Heart left ventricle (tissue), 16 donors: ENCODE results near the gene TANGO2. TPM values are rescaled to one million over a fixed set of nuclear protein-coding genes. Genes with fewer than 3 reads are reported as not detected.

Experiments used
- ATAC-seq, 4 donors: fragments of 200-7000 bp; cut with Tn5 transposase; one replicate each; pipeline ENCODE4 v1.9.1; 2020 to 2022; ENCODE audit warnings: moderate library complexity in 4 of 4, mild to moderate bottlenecking in 3 of 4, moderate number of reproducible peaks in 1 of 4
- DNase-seq, 5 donors: peaks; one replicate each; pipeline ENCODE4 v3.0.0-alpha.2; 2020
- H3K27ac ChIP-seq, 12 donors: fragments of 200-600 bp; sonication (generic) in 4 of 12; one replicate each; pipeline versions ENCODE4 v1.5.0 to v1.8.0; 2016 to 2022; ENCODE audit warnings: mild to moderate bottlenecking in 2 of 12
- H3K27me3 ChIP-seq, 9 donors: fragments of 200-600 bp; sonication (generic) in 2 of 9; one replicate each; pipeline versions ENCODE4 v1.5.1 to v1.8.0; 2016 to 2022; ENCODE audit warnings: mild to moderate bottlenecking in 3 of 9
- H3K36me3 ChIP-seq, 9 donors: fragments of 200-600 bp; sonication (generic) in 2 of 9; one replicate each; pipeline versions ENCODE4 v1.5.0 to v1.8.0; 2018 to 2022; ENCODE audit warnings: mild to moderate bottlenecking in 2 of 9
- H3K4me1 ChIP-seq, 12 donors: fragments of 200-600 bp; sonication (generic) in 4 of 12; one replicate each; pipeline versions ENCODE4 v1.5.0 to v1.8.0; 2016 to 2022; ENCODE audit warnings: mild to moderate bottlenecking in 3 of 12
- H3K4me3 ChIP-seq, 12 donors: fragments of 200-600 bp; sonication (generic) in 4 of 12; one replicate each; pipeline versions ENCODE4 v1.5.0 to v1.8.0; 2017 to 2022; ENCODE audit warnings: mild to moderate bottlenecking in 9 of 12, moderate library complexity in 4 of 12
- H3K9me3 ChIP-seq, 12 donors: fragments of 200-600 bp; sonication (generic) in 4 of 12; one replicate each; pipeline versions ENCODE4 v1.5.0 to v1.8.0; 2016 to 2022; ENCODE audit warnings: mild to moderate bottlenecking in 1 of 12
- CTCF ChIP-seq, 12 donors: fragments of 200-600 bp; sonication (generic) in 4 of 12; IDR thresholded peaks; one replicate each; pipeline versions ENCODE4 v1.5.0 to v1.8.0; 2018 to 2022; ENCODE audit warnings: antibody characterized with exemption in 12 of 12, mild to moderate bottlenecking in 5 of 12
- POLR2A ChIP-seq, 2 donors: fragments of 450-650 bp; IDR thresholded peaks; one replicate each; pipeline ENCODE4 v1.6.1; 2017; ENCODE audit warnings: antibody characterized with exemption in 2 of 2, mild to moderate bottlenecking in 2 of 2, moderate library complexity in 2 of 2
- WGBS, 4 donors: extraction: QIAGEN DNeasy Blood & Tissue Kit in 2 of 4; methylation state at CpG; one replicate each; pipeline versions ENCODE4 v1.1.5 to v1.1.7; 2013 to 2018; 5-methylcytosine and 5-hydroxymethylcytosine counted together
- intact Hi-C, 10 donors: fragments of 100-400 bp; cut with DNase I; formaldehyde crosslinking; loops; one replicate each; pipeline versions ENCODE4 v1.11.1 to v1.14.2; 2022
- polyA plus RNA-seq, 2 donors: library from polyadenylated mRNA; stranded (reverse); fragments of 200-250 nt; gene quantifications; one replicate each; pipeline ENCODE4 v1.2.3, GENCODE V29; 2013
- total RNA-seq, 9 donors: library from RNA; depleted of rRNA in 2 of 9; stranded (reverse); fragments of >200 nt in 2 of 9; fragmentation: NEBNext Ultra II Directional in 3 of 9; extraction: Animal tissue kit (Norgen Biotek cat#: 25700) in 3 of 9; gene quantifications; one replicate each; pipeline versions ENCODE4 v1.1.0 to v1.2.4, GENCODE V29; 2016 to 2023
- donor health status: ischemic (EF 13 %, LVEDD 7.1; RV severe dilation, severe dysfunction).
- donor health status: healthy with polysubstance abuse.
- donor health status: DM: no; HTN: yes; CAD: no.
- donor health status: DM: no; HTN: no; CAD: no.
- donor health status: ischemic (EF 25% LVEDD 6.9; RV normal size, moderate dysfunction).
- donor health status: ischemic (EF 25% LVEDD 5.7; RV mildly dilated, moderate dysfunction).
- donor health status: healthy.
- donor health status: DM: yes; HTN: yes; CAD: no.
- donor health status: ischemic (EF 35%, LVEDD 5.7; RV mildly dilated, moderate dysfunction).
- donor health status: nonischemic (EF 11% LVEDD 7.7; RV severe dilation, severe dysfunction).
- donor health status: DM: yes; HTN: yes; CAD: no.
- donor health status: PGD.
- donor health status: ischemic (EF 29% LVEDD 5.4; RV normal size, mild dysfunction).
- donor health status: nonischemic (EF 23%, LVEDD 6.1; RV moderate dilation, normal function).

TANGO2 gene
- total and polyA plus RNA-seq, 11 donors: 51.3 to 341 (median 63.0) TPM

GRCh38 chr22:19989725-19990067 lies 31.2 kb upstream of the TANGO2 start:
- intact Hi-C loops: loop anchor here in 1 of 10 donors (5.0 kb wide), 1 partner anchor 93 kb away; the partner anchor contains the start of gene DGCR8
- no peaks in the 10 kb centered on the region for H3K27me3 ChIP-seq
- no peaks in the 10 kb centered on the region for H3K9me3 ChIP-seq
- TF ChIP-seq CTCF (IDR thresholded peaks at IDR 0.05): no peak
- no peak for TF ChIP-seq POLR2A (IDR thresholded peaks at IDR 0.05)
- peak overlapping the region in 3 of 12 donors; percentile 6 to 94 (median 70) for H3K27ac ChIP-seq
- H3K4me3 ChIP-seq: no peak overlapping the region
- WGBS, 4 donors: 81 to 90% (median 84%) methylated on average over 3 of the region's 3 CpGs; no CpG with 5 or more reads in 1 of the 4 donors
- H3K36me3 ChIP-seq: no peaks in the 10 kb centered on the region
- ATAC-seq: no peak
- peaks cover 4 to 69% (median 38%) of the 10 kb centered on the region in 12 donors for H3K4me1 ChIP-seq
- peak in 1 of 5 donors; percentile 20 for DNase-seq

GRCh38 chr22:19990188-19990587 lies 30.7 kb upstream of the TANGO2 start:
- peak in 2 of 5 donors; percentile 15 to 24 for DNase-seq
- Histone ChIP-seq H3K4me3 (no peak overlapping the region), H3K4me1 (peaks cover 4 to 64% (median 33%) of the 10 kb centered on the region in 12 donors), H3K9me3 (no peaks in the 10 kb centered on the region), H3K36me3 (no peaks in the 10 kb centered on the region), H3K27ac (no peak overlapping the region), H3K27me3 (no peaks in the 10 kb centered on the region)
- no peak for TF ChIP-seq CTCF (IDR thresholded peaks at IDR 0.05)
- no peak for TF ChIP-seq POLR2A (IDR thresholded peaks at IDR 0.05)
- intact Hi-C loops: no loop called here
- 50 to 73% (median 52%) methylated on average over 2 of the region's 2 CpGs for WGBS, 4 donors
- ATAC-seq: no peak

- no peak overlapping the region for H3K4me3 ChIP-seq
- peak overlapping the region in 2 of 12 donors; percentile 48 to 59 for H3K27ac ChIP-seq
- ATAC-seq (no peak), DNase-seq (peak in 2 of 5 donors; percentile 20 to 62)
- WGBS, 4 donors: 80 to 93% (median 88%) methylated on average over 18 to 20 of the region's 20 CpGs
- TF ChIP-seq CTCF (IDR thresholded peaks at IDR 0.05) (no peak), POLR2A (IDR thresholded peaks at IDR 0.05) (no peak)
- H3K36me3 ChIP-seq: no peaks in the 10 kb centered on the region
- no peaks in the 10 kb centered on the region for H3K9me3 ChIP-seq
- intact Hi-C loops: no loop called here
- H3K4me1 ChIP-seq: peaks cover 3 to 62% (median 26%) of the 10 kb centered on the region in 12 donors
- H3K27me3 ChIP-seq: no peaks in the 10 kb centered on the region
Measured at GRCh38 chr22:19990609-19991394, 30.1 kb upstream of the TANGO2 start.

- no peaks in the 10 kb centered on the region for H3K9me3 ChIP-seq
- intact Hi-C loops: no loop called here
- no peak overlapping the region for H3K4me3 ChIP-seq
- H3K27ac ChIP-seq: peak overlapping the region in 3 of 12 donors; percentile 35 to 59 (median 48)
- peaks cover 0 to 59% (median 22%) of the 10 kb centered on the region in 12 donors for H3K4me1 ChIP-seq
- DNase-seq (peak in 2 of 5 donors; percentile 9 to 10), ATAC-seq (no peak)
- no peaks in the 10 kb centered on the region for H3K36me3 ChIP-seq
- no peak for TF ChIP-seq POLR2A (IDR thresholded peaks at IDR 0.05)
- no peak for TF ChIP-seq CTCF (IDR thresholded peaks at IDR 0.05)
- no peaks in the 10 kb centered on the region for H3K27me3 ChIP-seq
Measured at GRCh38 chr22:19991395-19991644, 29.6 kb upstream of the TANGO2 start.
